Keratinocyte (primary cell): ENCODE data around the gene MYL7. TPM values are rescaled to one million over a fixed set of nuclear protein-coding genes. Genes with fewer than 3 reads are reported as not detected.

Experiments used
- DNase-seq: peaks from one replicate; pipeline ENCODE4 v3.0.0-alpha.2; 2011; ENCODE audit warnings: low read depth, missing footprints, low spot score
- FAIRE-seq: peaks from 2 replicates; lab custom pipeline; 2011; peaks lifted over from hg19 to GRCh38; lab: Jason Lieb, UNC
- H2AFZ ChIP-seq: 2 replicates; pipeline ENCODE4 v1.6.0; 2012; ENCODE audit warnings: low read length, control low read depth, inconsistent platforms; ENCODE audit not compliant: control insufficient read depth
- H3K27ac ChIP-seq: 2 replicates; pipeline ENCODE4 v1.5.1; 2011; ENCODE audit warnings: low read length; ENCODE audit not compliant: control insufficient read depth, insufficient read depth
- H3K27me3 ChIP-seq: 3 replicates; pipeline ENCODE4 v1.6.0; 2011; ENCODE audit warnings: low read length; ENCODE audit not compliant: control insufficient read depth, insufficient read depth; ENCODE audit errors: extremely low read depth
- H3K36me3 ChIP-seq, 2 experiments: 2 replicates in 1 of 2; 3 replicates in 1 of 2; pipeline ENCODE4 v1.5.1; 2011; ENCODE audit warnings: low read length in 2 of 2, mild to moderate bottlenecking in 1 of 2; ENCODE audit not compliant: control insufficient read depth in 2 of 2, insufficient read depth in 2 of 2; ENCODE audit errors: extremely low read depth in 1 of 2
- H3K4me1 ChIP-seq: 3 replicates; pipeline ENCODE4 v1.5.1; 2011; ENCODE audit warnings: low read length; ENCODE audit not compliant: control insufficient read depth, insufficient read depth; ENCODE audit errors: extremely low read depth
- H3K4me2 ChIP-seq: 3 replicates; pipeline ENCODE4 v1.6.0; 2011; ENCODE audit warnings: low read depth, low read length; ENCODE audit not compliant: control insufficient read depth, insufficient read depth; ENCODE audit errors: extremely low read depth
- H3K4me3 ChIP-seq, 3 experiments: fragments of 200-600 bp in 1 of 3; sonication (generic) in 1 of 3; 2 replicates in 2 of 3; 3 replicates in 1 of 3; pipeline ENCODE4 v1.5.1; 2011 to 2016; ENCODE audit warnings: low read length in 3 of 3, mild to moderate bottlenecking in 3 of 3, control low read depth in 2 of 3, inconsistent platforms in 1 of 3, low read depth in 1 of 3, mixed read lengths in 1 of 3, mixed run types in 1 of 3, moderate library complexity in 1 of 3; ENCODE audit not compliant: control insufficient read depth in 2 of 3, insufficient read depth in 2 of 3; ENCODE audit errors: extremely low read depth in 1 of 3
- H3K79me2 ChIP-seq: 2 replicates; pipeline ENCODE4 v1.6.0; 2012; ENCODE audit warnings: low read length; ENCODE audit not compliant: control insufficient read depth, insufficient read depth
- H3K9ac ChIP-seq: 3 replicates; pipeline ENCODE4 v1.6.0; 2011; ENCODE audit warnings: low read length; ENCODE audit not compliant: control insufficient read depth, insufficient read depth; ENCODE audit errors: extremely low read depth
- H3K9me1 ChIP-seq: 3 replicates; pipeline ENCODE4 v1.6.0; 2011; ENCODE audit warnings: low read length; ENCODE audit not compliant: control insufficient read depth, insufficient read depth; ENCODE audit errors: extremely low read depth
- H3K9me3 ChIP-seq: 2 replicates; pipeline ENCODE4 v1.5.1; 2012; ENCODE audit warnings: low read depth, low read length; ENCODE audit not compliant: control insufficient read depth
- H4K20me1 ChIP-seq: 3 replicates; pipeline ENCODE4 v1.6.0; 2011; ENCODE audit warnings: low read length; ENCODE audit not compliant: control insufficient read depth, insufficient read depth; ENCODE audit errors: extremely low read depth
- EZH2 ChIP-seq: IDR thresholded peaks from one replicate; pipeline ENCODE4 v1.6.1; 2012; ENCODE audit warnings: inconsistent platforms, mild to moderate bottlenecking, low read length, moderate library complexity
- dilution Hi-C: fragments of 300-500 bp; cut with MboI; formaldehyde crosslinking; loops from one replicate; pipeline ENCODE4 v1.7.0; 2020; ENCODE audit warnings: low sequenced_read_pairs; ENCODE audit not compliant: extremely low pct_ligation_motif_present
- polyA plus RNA-seq, 5 experiments: library from polyadenylated mRNA; depleted of rRNA in 3 of 5; stranded (reverse) in 3 of 5; stranded (forward) in 1 of 5; unstranded in 1 of 5; fragments of >200 nt; gene quantifications; 1 replicate in 1 of 5; 2 replicates in 3 of 5; 3 replicates in 1 of 5; pipeline versions ENCODE4 v1.2.1 to v1.2.3, GENCODE V29; 2011 to 2012; ENCODE audit warnings: missing spikeins in 2 of 5, low read depth in 1 of 5, low replicate concordance in 1 of 5
- TF ChIP-seq, protein P1 (sequence below), 3 experiments: IDR thresholded peaks in 1 of 3; conservative IDR thresholded peaks in 1 of 3; optimal IDR thresholded peaks in 1 of 3; 2 replicates in 2 of 3; 3 replicates in 1 of 3; pipeline versions ENCODE3 to v1.5.1; 2011; ENCODE audit warnings: low read length in 3 of 3, mild to moderate bottlenecking in 3 of 3, moderate library complexity in 2 of 3, control low read depth in 1 of 3, inconsistent platforms in 1 of 3; ENCODE audit not compliant: insufficient read depth in 2 of 3; ENCODE audit errors: extremely low read depth in 1 of 3

The MYL7 gene
- polyA plus RNA-seq, 1 donor (not counting 4 experiments of a cell fraction or from before 2014, with no cell fraction given) = 0.59 TPM

DNA sequence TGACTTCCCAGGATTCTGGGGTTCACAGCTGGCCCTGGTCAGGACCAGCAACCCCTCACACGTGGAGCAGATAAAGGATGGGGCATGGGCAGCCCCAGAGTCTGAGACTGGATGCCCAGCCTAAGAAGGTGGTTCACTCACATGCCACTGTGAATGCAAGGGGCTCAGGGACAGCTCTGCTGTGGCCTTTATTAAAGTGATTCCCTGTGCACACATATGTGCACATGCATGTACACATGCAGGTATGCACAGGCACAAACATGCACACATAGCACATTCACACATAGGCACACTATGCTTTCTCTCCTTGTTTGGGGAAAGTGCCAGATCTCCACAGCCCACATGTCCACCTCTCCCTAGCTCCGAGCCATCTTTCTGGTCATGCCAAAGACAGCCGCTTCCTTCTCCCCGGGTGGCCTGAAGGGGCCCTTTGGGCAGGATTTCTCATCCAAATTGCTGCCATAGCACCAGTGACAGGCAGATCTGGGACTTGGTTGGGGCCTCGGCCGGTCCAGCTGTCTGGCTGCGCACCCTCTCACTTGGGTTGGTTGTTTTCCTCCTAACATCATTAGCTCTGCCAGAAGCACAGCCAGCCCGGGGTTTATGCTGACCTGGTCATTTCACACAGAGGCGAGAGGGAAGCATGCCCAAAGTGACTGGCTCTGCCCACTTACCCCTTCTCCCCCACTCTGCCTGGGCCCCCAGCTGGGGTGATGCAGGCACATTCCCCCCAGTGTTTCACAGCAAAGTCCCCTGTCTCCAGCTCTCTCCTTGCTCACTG is 46.7 kb upstream of the MYL7 start:
- dilution Hi-C loops = no loop called here
- Histone ChIP-seq H3K27ac (no peak overlapping the region), H4K20me1 (no peaks in the 10 kb centered on the region), H3K4me2 (no peak overlapping the region), H3K4me1 (peaks cover 15% of the 10 kb centered on the region), H2AFZ (no peak overlapping the region), H3K79me2 (no peaks in the 10 kb centered on the region), H3K4me3 (no peak overlapping the region), H3K9me1 (no peaks in the 10 kb centered on the region), H3K9me3 (peaks cover 1% of the 10 kb centered on the region), H3K27me3 (peaks cover 8% of the 10 kb centered on the region), H3K36me3 (no peaks in the 10 kb centered on the region), H3K9ac (no peak overlapping the region)
- TF ChIP-seq, protein P1, sequence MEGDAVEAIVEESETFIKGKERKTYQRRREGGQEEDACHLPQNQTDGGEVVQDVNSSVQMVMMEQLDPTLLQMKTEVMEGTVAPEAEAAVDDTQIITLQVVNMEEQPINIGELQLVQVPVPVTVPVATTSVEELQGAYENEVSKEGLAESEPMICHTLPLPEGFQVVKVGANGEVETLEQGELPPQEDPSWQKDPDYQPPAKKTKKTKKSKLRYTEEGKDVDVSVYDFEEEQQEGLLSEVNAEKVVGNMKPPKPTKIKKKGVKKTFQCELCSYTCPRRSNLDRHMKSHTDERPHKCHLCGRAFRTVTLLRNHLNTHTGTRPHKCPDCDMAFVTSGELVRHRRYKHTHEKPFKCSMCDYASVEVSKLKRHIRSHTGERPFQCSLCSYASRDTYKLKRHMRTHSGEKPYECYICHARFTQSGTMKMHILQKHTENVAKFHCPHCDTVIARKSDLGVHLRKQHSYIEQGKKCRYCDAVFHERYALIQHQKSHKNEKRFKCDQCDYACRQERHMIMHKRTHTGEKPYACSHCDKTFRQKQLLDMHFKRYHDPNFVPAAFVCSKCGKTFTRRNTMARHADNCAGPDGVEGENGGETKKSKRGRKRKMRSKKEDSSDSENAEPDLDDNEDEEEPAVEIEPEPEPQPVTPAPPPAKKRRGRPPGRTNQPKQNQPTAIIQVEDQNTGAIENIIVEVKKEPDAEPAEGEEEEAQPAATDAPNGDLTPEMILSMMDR (optimal IDR thresholded peaks at IDR 0.05 in 1 of 3, IDR thresholded peaks at IDR 0.05 in 1 of 3, conservative IDR thresholded peaks at IDR 0.05 in 1 of 3; ENCODE audit: extremely low read depth in 1 of 3, insufficient read depth in 2 of 3, low read length in 3 of 3) = no peak
- no peak for TF ChIP-seq EZH2
- no peak for DNase-seq
- no peak for FAIRE-seq

DNA sequence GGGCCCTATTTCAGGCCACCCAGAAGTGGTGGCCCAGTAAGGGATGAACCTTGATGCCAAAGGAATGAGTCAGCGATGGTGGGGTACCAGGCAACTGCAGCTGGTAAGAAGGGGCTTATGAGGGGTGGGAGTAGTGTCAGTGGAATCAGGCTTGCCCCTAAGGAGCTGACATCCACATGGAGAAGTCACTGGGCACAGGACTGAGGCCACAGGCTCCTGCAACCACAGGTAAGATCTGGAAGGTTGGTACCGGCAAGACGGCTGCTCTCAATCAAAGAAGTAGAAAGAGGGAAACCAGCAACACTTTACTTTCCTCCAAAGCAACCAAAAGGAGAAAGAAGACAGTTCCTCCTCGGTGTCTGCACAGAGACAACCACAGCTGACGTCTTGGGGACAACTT is 45.6 kb upstream of the MYL7 start:
- no peaks in the 10 kb centered on the region for H3K79me2 ChIP-seq
- peaks cover 9% of the 10 kb centered on the region for H3K9me3 ChIP-seq
- no peaks in the 10 kb centered on the region for H3K36me3 ChIP-seq
- H3K9me1 ChIP-seq = no peaks in the 10 kb centered on the region
- no peak overlapping the region for H3K9ac ChIP-seq
- DNase-seq = no peak
- H3K4me2 ChIP-seq = no peak overlapping the region
- no peak overlapping the region for H2AFZ ChIP-seq
- peaks cover 5% of the 10 kb centered on the region for H3K27me3 ChIP-seq
- H3K4me1 ChIP-seq = peaks cover 15% of the 10 kb centered on the region
- H3K4me3 ChIP-seq = no peak overlapping the region
- no peak for FAIRE-seq
- no peak overlapping the region for H3K27ac ChIP-seq
- H4K20me1 ChIP-seq = no peaks in the 10 kb centered on the region
- no peak for TF ChIP-seq EZH2
- TF ChIP-seq, protein P1 (optimal IDR thresholded peaks at IDR 0.05 in 1 of 3, IDR thresholded peaks at IDR 0.05 in 1 of 3, conservative IDR thresholded peaks at IDR 0.05 in 1 of 3; ENCODE audit: extremely low read depth in 1 of 3, insufficient read depth in 2 of 3, low read length in 3 of 3) = no peak
- dilution Hi-C loops = no loop called here
